ENCODE measurements around the gene TEX22.
"Not testable (repeated sequence)": the region's sequence is repeated elsewhere in the genome, so short reads cannot be mapped to it uniquely, and the experiment has no call there.

GRCh38 chr14:105361412-105361811 lies 36.9 kb upstream of the TEX22 start:
- not testable (repeated sequence) for TF ChIP-seq CTCF, EP300, POLR2A, POLR2AphosphoS5 (IDR thresholded peaks at IDR 0.05)

Measured in stomach (tissue), 4 donors.